DOHH2 (cell line): ENCODE data around the gene CACNA1D.

Experiments
- CTCF ChIP-seq: fragments of 200-600 bp; sonication (generic); IDR thresholded peaks from one replicate; pipeline ENCODE4 v1.5.1; 2014; ENCODE audit warnings: antibody characterized with exemption, mild to moderate bottlenecking, low read depth, low read length; ENCODE audit not compliant: poor library complexity, severe bottlenecking
- EZH2phosphoT487 ChIP-seq: fragments of 200-600 bp; sonication (generic); IDR thresholded peaks from 2 replicates; pipeline ENCODE4 v1.6.1; 2017; ENCODE audit warnings: borderline replicate concordance, mild to moderate bottlenecking, antibody characterized with exemption, low read length, moderate library complexity, mixed read lengths

GRCh38 chr3:53516339-53516738 is 21.9 kb downstream of the CACNA1D start:
- TF ChIP-seq EZH2phosphoT487, result no peak
- TF ChIP-seq CTCF, result no peak
